ENCODE data around the gene ZNF609. TPM values are rescaled to one million over a fixed set of nuclear protein-coding genes. Genes with fewer than 3 reads are reported as not detected.
A peak's percentile ranks its signal among the peaks of the same experiment; 100 is the strongest.

Gene ZNF609
- total RNA-seq, 1 donor from 2014 or later, result 28.6 TPM

GRCh38 chr15:64464276-64465005, 4.1 kb downstream of the ZNF609 start:
- ChIA-PET CTCF (no interaction called here), POLR2A (no interaction called here)
- no peak for ATAC-seq (ENCODE audit: low read depth)
- peaks cover 2% of the 10 kb centered on the region for H3K36me3 Mint-ChIP-seq (ENCODE audit: low read depth)
- no peak for TF ChIP-seq CTCF (IDR thresholded peaks at IDR 0.05)
- no peak for DNase-seq
- intact Hi-C loops (cut with micrococcal nuclease), result loop anchor here (5.0 to 10.0 kb wide), 2 partner anchors 43 to 360 kb away; partner anchors contain the start of gene PIF1
- no peaks in the 10 kb centered on the region for H3K27me3 Mint-ChIP-seq
- H3K27ac Mint-ChIP-seq, result peak overlapping the region; percentile 10
- no peak overlapping the region for H3K4me3 Mint-ChIP-seq
- H3K4me1 Mint-ChIP-seq, result peaks cover 56% of the 10 kb centered on the region
- no peaks in the 10 kb centered on the region for H3K9me3 Mint-ChIP-seq

- Mint-ChIP-seq H3K4me1 (peaks cover 44% of the 10 kb centered on the region), H3K4me3 (no peak overlapping the region), H3K27me3 (no peaks in the 10 kb centered on the region), H3K9me3 (no peaks in the 10 kb centered on the region), H3K36me3 (ENCODE audit: low read depth) (peaks cover 7% of the 10 kb centered on the region), H3K27ac (no peak overlapping the region)
- POLR2A ChIA-PET, result interaction anchor here (0.6 kb wide), 1 partner anchor 150 kb away, joined by 3 read pairs; no protein-coding TSS in a partner anchor
- no peak for DNase-seq
- TF ChIP-seq CTCF (IDR thresholded peaks at IDR 0.05), result no peak
- CTCF ChIA-PET, result no interaction called here
- intact Hi-C loops (cut with micrococcal nuclease), result loop anchor here (10.0 kb wide), 1 partner anchor 358 kb away; the partner anchor contains the start of gene PIF1
- no peak for ATAC-seq (ENCODE audit: low read depth)
These were observed 6.2 kb downstream of the ZNF609 start for GRCh38 chr15:64466408-64467141.

- DNase-seq, result no peak
- Mint-ChIP-seq H3K27ac (no peak overlapping the region), H3K4me1 (peaks cover 11% of the 10 kb centered on the region), H3K36me3 (ENCODE audit: low read depth) (peaks cover 8% of the 10 kb centered on the region), H3K27me3 (no peaks in the 10 kb centered on the region), H3K4me3 (no peak overlapping the region), H3K9me3 (no peaks in the 10 kb centered on the region)
- ATAC-seq (ENCODE audit: low read depth), result no peak
- intact Hi-C loops (cut with micrococcal nuclease), result no loop called here
- ChIA-PET POLR2A (no interaction called here), CTCF (no interaction called here)
- TF ChIP-seq CTCF (IDR thresholded peaks at IDR 0.05), result no peak
These were observed 11.8 kb downstream of the ZNF609 start for GRCh38 chr15:64472161-64472560.

GRCh38 chr15:64474846-64475245, 14.5 kb downstream of the ZNF609 start:
- ChIA-PET POLR2A (no interaction called here), CTCF (no interaction called here)
- intact Hi-C loops (cut with micrococcal nuclease), result no loop called here
- no peaks in the 10 kb centered on the region for H3K9me3 Mint-ChIP-seq
- no peaks in the 10 kb centered on the region for H3K27me3 Mint-ChIP-seq
- no peak for TF ChIP-seq CTCF (IDR thresholded peaks at IDR 0.05)
- no peak for ATAC-seq (ENCODE audit: low read depth)
- DNase-seq, result no peak
- peaks cover 8% of the 10 kb centered on the region for H3K36me3 Mint-ChIP-seq (ENCODE audit: low read depth)
- H3K4me3 Mint-ChIP-seq, result no peak overlapping the region
- peaks cover 12% of the 10 kb centered on the region for H3K4me1 Mint-ChIP-seq
- no peak overlapping the region for H3K27ac Mint-ChIP-seq

GRCh38 chr15:64476550-64476949, 16.2 kb downstream of the ZNF609 start:
- ChIA-PET POLR2A (no interaction called here), CTCF (no interaction called here)
- DNase-seq (no peak), ATAC-seq (ENCODE audit: low read depth) (peak; percentile 40)
- no peak overlapping the region for H3K4me3 Mint-ChIP-seq
- H3K27me3 Mint-ChIP-seq, result no peaks in the 10 kb centered on the region
- intact Hi-C loops (cut with micrococcal nuclease), result no loop called here
- no peak overlapping the region for H3K27ac Mint-ChIP-seq
- H3K36me3 Mint-ChIP-seq (ENCODE audit: low read depth), result peaks cover 4% of the 10 kb centered on the region
- TF ChIP-seq CTCF (IDR thresholded peaks at IDR 0.05), result no peak
- no peaks in the 10 kb centered on the region for H3K9me3 Mint-ChIP-seq
- H3K4me1 Mint-ChIP-seq, result peaks cover 19% of the 10 kb centered on the region
